Measurements from ENCODE around the gene OSMR.

DNA sequence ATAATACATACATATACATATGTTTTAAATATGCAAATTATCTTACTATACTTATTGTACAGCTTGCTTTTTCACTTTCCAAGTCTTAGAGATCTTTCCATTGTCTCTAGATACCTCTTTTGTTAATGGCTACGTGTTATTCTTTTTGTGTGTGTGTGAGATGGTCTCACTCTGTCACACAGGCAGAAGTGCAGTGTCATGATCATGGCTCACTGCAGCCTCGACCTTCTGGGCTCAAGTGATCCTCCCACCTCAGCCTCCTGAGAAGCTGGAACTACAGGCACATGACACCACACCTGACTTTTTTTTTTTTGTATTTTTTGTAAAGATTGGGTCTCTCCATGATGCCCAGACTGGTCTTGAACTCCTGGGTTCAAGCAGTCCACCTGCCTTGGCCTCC, 2.8 kb downstream of the OSMR start:
- no peak for TF ChIP-seq POLR2A (IDR thresholded peaks at IDR 0.05)
- TF ChIP-seq, protein P1, sequence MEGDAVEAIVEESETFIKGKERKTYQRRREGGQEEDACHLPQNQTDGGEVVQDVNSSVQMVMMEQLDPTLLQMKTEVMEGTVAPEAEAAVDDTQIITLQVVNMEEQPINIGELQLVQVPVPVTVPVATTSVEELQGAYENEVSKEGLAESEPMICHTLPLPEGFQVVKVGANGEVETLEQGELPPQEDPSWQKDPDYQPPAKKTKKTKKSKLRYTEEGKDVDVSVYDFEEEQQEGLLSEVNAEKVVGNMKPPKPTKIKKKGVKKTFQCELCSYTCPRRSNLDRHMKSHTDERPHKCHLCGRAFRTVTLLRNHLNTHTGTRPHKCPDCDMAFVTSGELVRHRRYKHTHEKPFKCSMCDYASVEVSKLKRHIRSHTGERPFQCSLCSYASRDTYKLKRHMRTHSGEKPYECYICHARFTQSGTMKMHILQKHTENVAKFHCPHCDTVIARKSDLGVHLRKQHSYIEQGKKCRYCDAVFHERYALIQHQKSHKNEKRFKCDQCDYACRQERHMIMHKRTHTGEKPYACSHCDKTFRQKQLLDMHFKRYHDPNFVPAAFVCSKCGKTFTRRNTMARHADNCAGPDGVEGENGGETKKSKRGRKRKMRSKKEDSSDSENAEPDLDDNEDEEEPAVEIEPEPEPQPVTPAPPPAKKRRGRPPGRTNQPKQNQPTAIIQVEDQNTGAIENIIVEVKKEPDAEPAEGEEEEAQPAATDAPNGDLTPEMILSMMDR (IDR thresholded peaks at IDR 0.05) = no peak
- no peak for TF ChIP-seq POLR2AphosphoS5 (IDR thresholded peaks at IDR 0.05)
- no peak for TF ChIP-seq EP300 (IDR thresholded peaks at IDR 0.05)

Measured in gastroesophageal sphincter (tissue), 3 donors.